ENCODE measurements around the gene SPARC.
A peak's percentile ranks its signal among the peaks of the same experiment; 100 is the strongest.
"Not testable (repeated sequence)": the region's sequence is repeated elsewhere in the genome, so short reads cannot be mapped to it uniquely, and the experiment has no call there.

SPARC gene, protein sequence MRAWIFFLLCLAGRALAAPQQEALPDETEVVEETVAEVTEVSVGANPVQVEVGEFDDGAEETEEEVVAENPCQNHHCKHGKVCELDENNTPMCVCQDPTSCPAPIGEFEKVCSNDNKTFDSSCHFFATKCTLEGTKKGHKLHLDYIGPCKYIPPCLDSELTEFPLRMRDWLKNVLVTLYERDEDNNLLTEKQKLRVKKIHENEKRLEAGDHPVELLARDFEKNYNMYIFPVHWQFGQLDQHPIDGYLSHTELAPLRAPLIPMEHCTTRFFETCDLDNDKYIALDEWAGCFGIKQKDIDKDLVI

DNA sequence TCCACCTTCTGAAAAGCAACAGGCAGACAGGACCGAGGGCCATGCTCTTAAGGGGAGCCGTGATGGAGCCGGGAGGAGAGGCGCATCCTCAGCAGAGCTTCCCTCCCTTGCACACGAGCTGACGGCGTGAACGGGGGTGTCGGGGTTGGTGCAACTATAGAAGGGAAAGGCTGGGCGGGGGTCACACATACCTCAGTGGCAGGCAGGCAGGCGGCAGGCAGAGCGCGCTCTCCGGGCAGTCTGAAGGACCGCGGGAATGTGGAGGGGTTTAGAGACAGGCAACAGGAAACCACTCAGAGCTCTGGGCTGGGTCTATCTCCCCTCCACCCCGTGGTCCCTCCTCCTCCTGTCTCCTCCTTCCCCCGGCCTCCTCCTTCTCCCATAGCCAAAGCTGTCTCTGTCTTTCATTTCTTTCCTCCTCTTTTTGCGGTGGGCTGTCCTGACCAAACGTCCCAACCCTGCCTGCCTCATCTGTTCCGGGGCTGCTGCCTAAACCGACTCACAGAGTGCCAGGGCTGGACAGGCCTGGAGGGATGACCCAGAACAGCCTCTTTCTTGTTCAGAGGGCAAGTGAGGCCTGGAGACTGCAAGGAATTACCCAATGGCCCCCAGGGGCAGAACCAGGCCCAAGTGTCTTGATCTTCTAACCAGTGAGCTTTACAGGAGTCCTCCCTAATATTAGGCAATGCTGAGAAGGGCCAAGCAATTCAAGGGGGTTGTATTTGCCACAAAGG, at the start of gene SPARC:
Gene SPARC, minus strand, starts transcription at position 242 of the 734 bp plus-strand sequence. CDS start 10,727 bp downstream, outside the sequence.
- Mint-ChIP-seq H3K27me3 (ENCODE audit: low read depth) (peaks cover 39% of the 10 kb centered on the region), H3K9me3 (no peaks in the 10 kb centered on the region), H3K4me3 (peak within 1 kb of the TSS; percentile 47), H3K4me1 (ENCODE audit: low read depth) (peaks cover 7% of the 10 kb centered on the region), H3K27ac (no peak within 1 kb of the TSS), H3K36me3 (ENCODE audit: low read depth) (no peaks in the 10 kb centered on the region)

DNA sequence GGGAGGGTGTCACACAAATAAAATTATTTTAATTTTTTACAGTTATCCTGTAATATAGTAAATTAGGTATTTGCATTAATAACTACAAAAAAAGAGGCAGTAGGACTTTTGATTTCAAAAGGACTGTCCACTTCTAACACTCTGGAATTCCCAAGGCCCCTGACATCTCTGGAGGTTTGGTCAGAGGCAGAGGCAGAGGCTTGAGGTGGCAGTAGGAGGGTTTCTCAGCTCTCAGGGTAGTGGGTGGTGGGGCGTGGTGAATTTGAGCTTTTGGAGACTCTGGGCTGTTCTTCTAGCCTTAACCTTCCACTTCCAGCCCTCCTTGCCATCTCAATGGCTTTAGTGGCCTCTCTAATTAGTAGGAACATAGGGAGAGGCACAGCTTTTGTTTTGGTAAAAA, 48.9 kb upstream of the SPARC start:
- H3K4me3 Mint-ChIP-seq: no peak overlapping the region
- H3K36me3 Mint-ChIP-seq (ENCODE audit: low read depth): peaks cover 10% of the 10 kb centered on the region
- H3K4me1 Mint-ChIP-seq (ENCODE audit: low read depth): peaks cover 7% of the 10 kb centered on the region
- H3K27me3 Mint-ChIP-seq (ENCODE audit: low read depth): no peaks in the 10 kb centered on the region
- no peak overlapping the region for H3K27ac Mint-ChIP-seq
- no peaks in the 10 kb centered on the region for H3K9me3 Mint-ChIP-seq

DNA sequence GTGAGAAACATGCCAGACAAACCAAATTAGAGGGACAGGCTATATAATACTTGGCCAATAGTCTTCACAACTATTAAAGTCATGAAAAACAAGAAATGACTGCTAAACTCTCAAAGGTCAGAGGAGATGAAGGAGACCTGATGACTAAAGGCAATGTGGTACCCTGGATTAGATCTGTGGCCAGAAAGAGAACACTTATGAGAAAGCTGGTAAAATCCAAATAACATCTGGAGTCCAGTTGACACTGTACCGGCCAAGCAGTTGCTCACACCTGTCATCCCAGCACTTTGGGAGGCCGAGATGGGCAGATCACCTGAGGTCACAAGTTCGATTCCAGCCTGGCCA, 47.3 kb upstream of the SPARC start:
- Mint-ChIP-seq H3K27ac (no peak overlapping the region), H3K27me3 (ENCODE audit: low read depth) (no peaks in the 10 kb centered on the region), H3K4me3 (no peak overlapping the region), H3K4me1 (ENCODE audit: low read depth) (peaks cover 7% of the 10 kb centered on the region), H3K36me3 (ENCODE audit: low read depth) (peaks cover 15% of the 10 kb centered on the region), H3K9me3 (peaks cover 3% of the 10 kb centered on the region)

DNA sequence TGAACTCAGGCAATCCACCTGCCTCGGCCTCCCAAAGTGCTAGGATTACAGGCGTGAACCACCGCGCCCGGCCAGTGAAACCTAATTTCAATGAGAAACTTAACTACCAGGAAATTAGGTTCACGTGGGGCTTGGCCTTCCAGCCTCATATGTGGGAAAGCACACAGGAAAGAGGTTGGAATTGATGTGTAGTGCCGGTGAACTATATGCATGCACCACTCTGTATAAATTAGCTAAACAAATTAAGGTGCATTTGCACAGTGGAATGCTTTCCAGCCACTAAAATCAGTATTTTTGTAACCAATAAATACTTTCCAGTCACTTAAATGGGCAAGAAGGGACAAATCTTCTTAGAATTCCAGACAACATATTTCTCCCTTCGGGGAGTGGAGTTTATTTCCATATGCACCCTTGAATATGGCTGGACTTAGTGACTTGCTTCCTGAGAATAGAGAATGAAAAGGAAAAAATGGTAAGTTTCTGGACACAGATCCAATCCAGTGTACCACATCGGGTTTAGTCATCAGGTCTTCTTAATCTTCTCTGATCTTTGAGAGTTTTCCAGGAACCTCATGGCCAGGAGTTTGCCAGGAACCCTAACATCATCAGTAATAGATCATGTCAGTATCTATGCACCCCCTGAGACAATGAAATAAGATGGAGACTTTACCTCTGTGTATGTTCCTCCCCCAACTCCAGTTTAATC, 46.8 kb upstream of the SPARC start:
- peaks cover 3% of the 10 kb centered on the region for H3K9me3 Mint-ChIP-seq
- peaks cover 15% of the 10 kb centered on the region for H3K36me3 Mint-ChIP-seq (ENCODE audit: low read depth)
- H3K27me3 Mint-ChIP-seq (ENCODE audit: low read depth): no peaks in the 10 kb centered on the region
- peaks cover 7% of the 10 kb centered on the region for H3K4me1 Mint-ChIP-seq (ENCODE audit: low read depth)
- H3K27ac Mint-ChIP-seq: no peak overlapping the region
- no peak overlapping the region for H3K4me3 Mint-ChIP-seq

DNA sequence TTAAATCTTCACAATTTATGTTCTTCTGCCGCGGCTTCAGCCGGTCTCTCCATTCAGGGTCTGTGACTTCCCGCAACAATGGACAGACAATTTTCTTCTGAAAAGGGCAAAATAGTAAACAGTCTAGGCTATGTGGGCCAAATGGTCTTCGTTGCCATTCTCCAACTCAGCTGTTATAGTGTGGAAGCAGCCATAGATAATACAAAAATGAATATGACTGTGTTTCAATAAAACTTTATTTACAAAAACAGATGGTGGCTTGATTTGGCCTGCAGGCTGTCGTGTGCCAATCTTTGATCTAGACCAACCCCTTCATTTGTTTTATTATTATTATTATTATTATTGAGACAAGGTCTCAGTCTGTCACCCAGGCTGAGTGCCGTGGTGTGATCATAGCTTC, 43.7 kb upstream of the SPARC start:
- no peaks in the 10 kb centered on the region for H3K27me3 Mint-ChIP-seq (ENCODE audit: low read depth)
- H3K4me3 Mint-ChIP-seq: no peak overlapping the region
- H3K4me1 Mint-ChIP-seq (ENCODE audit: low read depth): peaks cover 7% of the 10 kb centered on the region
- no peak overlapping the region for H3K27ac Mint-ChIP-seq
- peaks cover 3% of the 10 kb centered on the region for H3K9me3 Mint-ChIP-seq
- peaks cover 20% of the 10 kb centered on the region for H3K36me3 Mint-ChIP-seq (ENCODE audit: low read depth)

DNA sequence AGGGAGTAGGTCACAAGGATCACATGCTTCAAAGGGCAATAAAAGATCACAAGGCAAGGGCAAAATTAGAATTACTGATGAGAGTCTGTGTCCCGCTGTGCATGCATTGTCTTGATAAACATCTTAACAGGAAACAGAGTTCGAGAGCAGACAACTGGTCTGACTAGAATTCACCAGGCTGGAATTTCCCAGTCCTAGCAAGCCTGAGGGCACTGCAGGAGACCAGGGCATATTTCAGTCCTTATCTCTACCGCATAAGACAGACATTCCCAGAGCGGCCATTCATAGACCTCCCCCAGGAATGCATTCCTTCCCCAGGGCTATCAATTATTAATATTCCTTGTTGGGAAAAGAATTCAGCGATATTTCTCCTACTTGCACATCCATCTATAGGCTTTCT, 42.9 kb upstream of the SPARC start:
- H3K4me1 Mint-ChIP-seq (ENCODE audit: low read depth); H3K4me3 Mint-ChIP-seq; H3K27ac Mint-ChIP-seq; H3K27me3 Mint-ChIP-seq (ENCODE audit: low read depth); H3K9me3 Mint-ChIP-seq: not testable (repeated sequence)
- peaks cover 20% of the 10 kb centered on the region for H3K36me3 Mint-ChIP-seq (ENCODE audit: low read depth)

DNA sequence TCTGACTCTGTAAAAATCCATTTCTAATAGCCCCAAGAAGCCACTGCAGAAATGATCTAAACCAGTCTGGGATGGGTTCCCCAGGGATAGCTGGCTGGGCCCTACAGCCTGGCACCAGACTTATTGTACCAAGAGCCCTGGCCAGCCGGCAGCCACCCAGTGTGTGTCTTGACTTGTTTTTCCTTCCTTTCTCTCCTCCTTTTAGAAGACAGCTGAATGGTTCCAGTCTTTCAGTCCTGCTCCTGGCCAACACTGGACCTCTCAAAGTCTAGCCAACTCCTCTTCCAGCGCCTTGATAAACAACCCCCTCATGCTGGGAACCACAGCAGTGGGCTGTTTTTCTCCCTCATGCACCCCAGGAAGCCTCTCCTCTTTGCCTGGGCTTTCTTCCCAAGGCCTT, 37.6 kb upstream of the SPARC start:
- H3K4me3 Mint-ChIP-seq: no peak overlapping the region
- H3K27me3 Mint-ChIP-seq (ENCODE audit: low read depth): no peaks in the 10 kb centered on the region
- peaks cover 2% of the 10 kb centered on the region for H3K9me3 Mint-ChIP-seq
- H3K36me3 Mint-ChIP-seq (ENCODE audit: low read depth): peaks cover 8% of the 10 kb centered on the region
- no peak overlapping the region for H3K27ac Mint-ChIP-seq
- peaks cover 17% of the 10 kb centered on the region for H3K4me1 Mint-ChIP-seq (ENCODE audit: low read depth)

DNA sequence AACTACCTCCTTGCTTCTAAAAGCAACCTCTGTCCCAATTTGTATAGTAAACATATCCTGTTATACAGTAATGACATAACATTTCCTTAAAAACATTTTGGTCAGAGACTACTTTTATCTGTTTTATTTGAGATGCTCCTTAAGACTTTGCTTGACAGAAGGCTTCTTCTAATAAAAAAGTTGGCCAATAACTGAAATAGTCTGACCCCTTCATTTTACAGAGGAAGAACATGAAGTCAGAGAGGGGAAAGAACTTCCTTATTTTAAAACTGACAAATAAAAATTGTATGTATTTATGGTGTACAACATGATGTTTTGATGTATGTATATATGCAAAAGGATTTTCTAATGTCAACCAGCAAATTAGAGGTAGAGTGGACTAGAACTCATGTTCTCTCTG, 35.8 kb upstream of the SPARC start:
- Mint-ChIP-seq H3K4me3 (no peak overlapping the region), H3K9me3 (no peaks in the 10 kb centered on the region), H3K4me1 (ENCODE audit: low read depth) (peaks cover 15% of the 10 kb centered on the region), H3K27ac (no peak overlapping the region), H3K27me3 (ENCODE audit: low read depth) (no peaks in the 10 kb centered on the region), H3K36me3 (ENCODE audit: low read depth) (no peaks in the 10 kb centered on the region)

DNA sequence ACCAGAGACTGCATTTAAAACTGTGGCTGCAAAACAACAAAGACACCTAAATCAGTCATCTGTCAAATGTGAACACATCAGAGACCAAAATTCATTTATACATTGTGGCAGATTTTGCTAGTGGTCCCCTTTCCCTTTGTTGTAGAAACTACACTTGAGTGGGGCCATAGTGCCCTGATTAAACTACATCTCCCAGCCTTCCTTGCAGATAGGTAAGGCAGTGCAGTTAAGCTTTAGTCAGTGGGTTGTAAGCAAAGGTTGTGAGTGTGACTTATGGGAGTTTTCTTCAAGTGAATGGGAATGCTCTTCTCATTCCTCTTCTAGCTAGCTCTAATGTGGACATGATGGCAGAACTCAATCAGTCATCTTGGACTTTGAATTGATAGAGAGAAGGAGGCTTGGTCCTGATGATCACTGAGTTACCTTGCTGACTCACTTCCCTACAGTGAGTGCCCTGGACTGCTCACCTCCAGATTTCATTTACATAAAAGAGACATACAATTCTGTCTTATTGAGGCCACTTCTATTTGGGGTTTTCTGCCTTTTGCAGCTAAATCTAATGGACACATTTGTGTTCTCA, 35.2 kb upstream of the SPARC start:
- Mint-ChIP-seq H3K4me1 (ENCODE audit: low read depth) (peaks cover 15% of the 10 kb centered on the region), H3K9me3 (no peaks in the 10 kb centered on the region), H3K27me3 (ENCODE audit: low read depth) (no peaks in the 10 kb centered on the region), H3K4me3 (no peak overlapping the region), H3K27ac (no peak overlapping the region), H3K36me3 (ENCODE audit: low read depth) (no peaks in the 10 kb centered on the region)

DNA sequence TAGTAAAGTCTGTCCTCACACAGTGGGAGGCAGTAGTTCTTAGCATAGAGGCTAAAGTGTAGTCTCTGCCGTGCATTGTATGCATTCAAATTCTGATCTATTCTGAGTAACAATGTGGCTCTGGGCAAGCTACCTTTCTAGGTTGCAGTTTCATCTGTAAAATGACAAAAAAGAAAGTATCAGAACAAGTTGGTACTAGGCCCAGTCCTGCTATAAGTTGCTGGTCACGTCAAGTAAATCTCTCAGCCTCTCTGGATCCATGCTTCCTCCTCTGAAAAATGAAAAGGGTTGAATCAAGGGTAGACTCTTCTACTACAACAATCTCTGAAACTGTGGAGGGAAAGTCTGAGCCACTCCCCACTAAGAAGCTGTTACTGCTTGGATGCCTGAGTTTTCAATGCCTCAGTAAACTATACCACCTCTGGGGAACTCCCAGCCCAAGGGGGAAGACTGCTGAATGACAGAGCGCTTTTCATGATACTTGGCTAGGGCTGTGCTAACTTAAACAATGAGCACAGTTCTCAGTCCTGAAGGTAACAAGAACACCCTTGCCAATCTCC, 34.5 kb upstream of the SPARC start:
- Mint-ChIP-seq H3K4me3 (no peak overlapping the region), H3K27me3 (ENCODE audit: low read depth) (no peaks in the 10 kb centered on the region), H3K36me3 (ENCODE audit: low read depth) (no peaks in the 10 kb centered on the region), H3K9me3 (no peaks in the 10 kb centered on the region), H3K4me1 (ENCODE audit: low read depth) (peaks cover 15% of the 10 kb centered on the region), H3K27ac (peak overlapping the region; percentile 71)

DNA sequence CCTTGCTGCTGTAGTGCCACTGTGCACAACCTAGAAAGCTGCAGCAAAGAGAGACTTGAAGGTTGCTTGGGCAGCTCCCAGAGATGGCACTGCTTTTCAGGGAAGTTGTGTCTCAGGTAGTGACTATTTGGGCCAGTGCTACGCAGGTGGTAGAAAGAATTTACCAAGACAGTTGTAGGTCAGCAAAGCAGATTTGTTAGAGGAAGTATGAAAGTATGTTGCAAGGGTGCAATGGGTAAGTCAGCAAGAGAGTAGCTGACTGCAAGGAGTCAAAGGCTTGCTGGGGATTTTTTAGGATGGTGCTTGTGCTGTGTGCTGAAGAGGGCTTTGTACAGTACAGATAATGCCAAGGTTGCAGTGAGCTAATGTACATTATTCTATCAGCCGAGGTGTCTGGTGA, 33.5 kb upstream of the SPARC start:
- no peak overlapping the region for H3K4me3 Mint-ChIP-seq
- no peaks in the 10 kb centered on the region for H3K9me3 Mint-ChIP-seq
- H3K4me1 Mint-ChIP-seq (ENCODE audit: low read depth): peaks cover 15% of the 10 kb centered on the region
- no peaks in the 10 kb centered on the region for H3K27me3 Mint-ChIP-seq (ENCODE audit: low read depth)
- H3K36me3 Mint-ChIP-seq (ENCODE audit: low read depth): no peaks in the 10 kb centered on the region
- no peak overlapping the region for H3K27ac Mint-ChIP-seq

DNA sequence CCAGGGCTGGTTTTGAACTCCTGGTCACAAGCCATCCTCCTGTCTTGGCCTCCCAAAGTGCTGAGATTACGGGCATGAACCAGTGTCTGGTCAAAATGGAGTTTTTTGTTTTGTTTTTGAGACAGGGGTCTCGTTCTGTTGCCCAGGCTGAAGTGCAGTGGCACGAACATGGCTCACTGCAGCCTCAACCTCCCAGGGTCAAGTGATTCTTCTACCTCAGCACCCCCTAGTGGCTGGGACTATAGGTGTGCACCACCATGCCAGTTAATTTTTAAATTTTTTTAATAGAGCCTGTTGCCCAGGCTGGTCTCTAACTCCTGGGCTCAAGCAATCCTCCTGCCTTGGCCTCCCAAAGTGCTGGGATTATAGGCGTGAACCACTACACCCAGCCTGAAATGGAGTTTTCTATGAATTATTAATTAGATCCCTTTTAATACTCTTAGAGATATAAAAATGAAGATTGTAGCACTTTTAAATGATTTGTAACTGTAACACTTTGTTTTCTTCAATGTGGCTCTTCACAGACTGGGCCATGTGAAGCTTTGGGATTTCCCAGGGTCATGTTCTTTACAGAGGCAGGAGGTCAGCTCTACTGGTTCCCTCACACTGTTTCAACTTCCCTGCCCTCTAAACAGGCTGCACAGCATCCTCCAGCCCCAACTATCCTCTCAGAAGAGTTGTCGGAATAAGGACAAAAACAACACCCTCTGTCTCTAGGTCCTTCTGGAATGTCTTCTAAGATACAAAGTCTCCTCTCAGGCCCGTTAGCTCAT, 32.7 kb upstream of the SPARC start:
- Mint-ChIP-seq H3K27me3 (ENCODE audit: low read depth) (no peaks in the 10 kb centered on the region), H3K9me3 (no peaks in the 10 kb centered on the region), H3K4me1 (ENCODE audit: low read depth) (peaks cover 15% of the 10 kb centered on the region), H3K27ac (no peak overlapping the region), H3K4me3 (no peak overlapping the region), H3K36me3 (ENCODE audit: low read depth) (no peaks in the 10 kb centered on the region)

DNA sequence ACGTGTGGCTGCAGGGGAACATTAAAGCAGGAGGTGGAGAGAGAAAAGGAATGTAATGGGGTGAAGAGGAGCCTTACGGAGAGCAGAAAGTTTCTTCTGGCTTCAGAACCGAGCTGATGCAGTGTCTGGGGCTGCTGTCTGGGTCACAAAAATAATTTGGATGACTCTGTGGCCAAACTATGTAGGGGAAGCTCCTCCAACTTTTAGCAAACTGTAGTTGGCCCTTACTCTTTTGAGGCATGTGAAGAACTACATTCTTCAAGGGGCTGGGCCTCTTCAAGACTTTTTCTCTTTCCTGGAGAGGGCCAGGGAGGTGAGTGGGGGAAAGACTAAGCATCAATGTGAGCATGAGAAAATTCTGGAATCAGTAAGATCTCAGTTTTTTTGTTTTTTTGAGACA, 31.9 kb upstream of the SPARC start:
- Mint-ChIP-seq H3K27ac (no peak overlapping the region), H3K4me3 (no peak overlapping the region), H3K27me3 (ENCODE audit: low read depth) (no peaks in the 10 kb centered on the region), H3K4me1 (ENCODE audit: low read depth) (peaks cover 15% of the 10 kb centered on the region), H3K36me3 (ENCODE audit: low read depth) (no peaks in the 10 kb centered on the region), H3K9me3 (no peaks in the 10 kb centered on the region)

DNA sequence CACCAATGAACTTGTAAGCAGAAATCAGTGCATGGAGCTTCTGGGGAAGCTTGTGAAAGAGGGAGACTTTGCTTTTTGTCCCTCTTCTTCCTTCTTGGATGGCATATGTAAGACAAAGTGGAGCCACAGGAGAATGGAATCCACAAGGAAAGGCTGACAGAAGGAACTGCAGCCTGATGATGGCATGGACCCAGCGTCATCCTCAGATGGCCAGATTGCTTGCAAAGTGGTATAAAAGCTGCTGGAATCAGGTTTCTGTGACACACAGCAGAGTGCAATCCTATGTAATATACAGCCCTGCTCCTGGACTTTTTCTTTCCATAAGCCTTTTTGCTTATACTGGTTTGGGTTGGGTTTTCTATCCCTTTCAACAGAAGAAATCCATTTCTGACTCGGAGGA, 31.4 kb upstream of the SPARC start:
- Mint-ChIP-seq H3K9me3 (no peaks in the 10 kb centered on the region), H3K36me3 (ENCODE audit: low read depth) (no peaks in the 10 kb centered on the region), H3K27me3 (ENCODE audit: low read depth) (no peaks in the 10 kb centered on the region)

More for the DNA sequence above, 31.4 kb upstream of the SPARC start:
- no peak overlapping the region for H3K27ac Mint-ChIP-seq
- H3K4me3 Mint-ChIP-seq: no peak overlapping the region
- peaks cover 15% of the 10 kb centered on the region for H3K4me1 Mint-ChIP-seq (ENCODE audit: low read depth)
